Measurements from ENCODE around the gene SEMA3F.
A peak's percentile ranks its signal among the peaks of the same experiment; 100 is the strongest.

SEMA3F gene

GRCh38 chr3:50170689-50171088, 15.6 kb downstream of the SEMA3F start:
- no peak for DNase-seq (ENCODE audit: low read depth in 2 of 2)

- DNase-seq (ENCODE audit: low read depth in 2 of 2), result no peak
These were observed 16.6 kb downstream of the SEMA3F start for GRCh38 chr3:50171540-50172301.

- no peak for DNase-seq (ENCODE audit: low read depth in 2 of 2)
These were observed 17.6 kb downstream of the SEMA3F start for GRCh38 chr3:50172626-50173220.

DNA sequence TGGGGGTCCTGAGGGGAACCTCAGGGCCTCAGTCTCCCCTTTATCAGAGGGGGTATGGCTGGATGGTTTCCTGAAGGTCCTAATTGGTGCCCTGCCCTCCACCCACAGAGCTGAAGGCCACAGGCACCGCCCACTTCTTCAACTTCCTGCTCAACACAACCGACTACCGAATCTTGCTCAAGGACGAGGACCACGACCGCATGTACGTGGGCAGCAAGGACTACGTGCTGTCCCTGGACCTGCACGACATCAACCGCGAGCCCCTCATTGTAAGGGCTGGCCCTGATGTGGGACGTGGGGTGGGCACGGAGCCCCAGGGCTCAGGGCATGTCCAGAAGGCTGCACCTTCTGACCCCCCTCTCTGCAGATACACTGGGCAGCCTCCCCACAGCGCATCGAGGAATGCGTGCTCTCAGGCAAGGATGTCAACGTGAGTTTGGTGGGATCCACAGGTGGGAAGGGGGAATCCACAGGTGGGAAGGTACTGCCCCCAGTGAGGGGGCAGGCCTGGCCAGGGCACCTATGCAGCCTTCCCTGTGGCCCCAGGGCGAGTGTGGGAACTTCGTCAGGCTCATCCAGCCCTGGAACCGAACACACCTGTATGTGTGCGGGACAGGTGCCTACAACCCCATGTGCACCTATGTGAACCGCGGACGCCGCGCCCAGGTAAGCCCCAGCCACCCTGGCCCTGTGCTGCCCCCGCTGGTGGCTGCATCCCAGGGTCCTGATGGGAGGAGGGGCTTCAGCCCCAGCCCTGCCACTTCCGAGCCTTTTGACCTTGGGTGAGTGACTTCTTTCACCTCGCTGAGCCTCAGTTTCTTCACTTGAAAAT, 18.8 kb downstream of the SEMA3F start:
- no peak for DNase-seq (ENCODE audit: low read depth in 2 of 2)

- no peak for DNase-seq (ENCODE audit: low read depth in 2 of 2)
These were observed 19.4 kb downstream of the SEMA3F start for GRCh38 chr3:50174517-50174895.

DNA sequence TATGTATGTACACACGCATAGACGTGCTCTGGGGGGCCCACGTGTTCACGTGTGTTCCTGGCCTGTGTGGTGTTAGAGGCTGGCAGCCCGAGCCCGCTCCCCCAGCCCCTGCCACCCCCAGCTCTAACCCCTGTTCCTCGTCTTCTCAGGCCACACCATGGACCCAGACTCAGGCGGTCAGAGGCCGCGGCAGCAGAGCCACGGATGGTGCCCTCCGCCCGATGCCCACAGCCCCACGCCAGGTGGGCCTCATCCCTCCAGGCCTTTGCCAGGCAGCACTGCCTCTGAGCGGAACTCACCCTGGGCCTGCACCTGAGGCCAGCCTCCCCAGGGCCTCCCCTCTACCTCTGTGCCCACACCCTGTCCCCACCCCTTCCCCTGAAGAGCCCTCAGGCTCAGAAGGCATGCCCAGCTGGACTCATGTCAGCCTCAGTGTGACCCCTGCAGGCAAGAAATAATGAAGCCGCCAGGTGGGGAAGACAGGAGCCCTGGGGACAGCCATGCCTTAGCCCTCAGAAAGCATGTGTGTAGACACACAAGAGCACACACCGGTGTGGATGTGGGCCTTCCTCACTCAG, 19.9 kb downstream of the SEMA3F start:
- DNase-seq (ENCODE audit: low read depth in 2 of 2), result no peak

DNA sequence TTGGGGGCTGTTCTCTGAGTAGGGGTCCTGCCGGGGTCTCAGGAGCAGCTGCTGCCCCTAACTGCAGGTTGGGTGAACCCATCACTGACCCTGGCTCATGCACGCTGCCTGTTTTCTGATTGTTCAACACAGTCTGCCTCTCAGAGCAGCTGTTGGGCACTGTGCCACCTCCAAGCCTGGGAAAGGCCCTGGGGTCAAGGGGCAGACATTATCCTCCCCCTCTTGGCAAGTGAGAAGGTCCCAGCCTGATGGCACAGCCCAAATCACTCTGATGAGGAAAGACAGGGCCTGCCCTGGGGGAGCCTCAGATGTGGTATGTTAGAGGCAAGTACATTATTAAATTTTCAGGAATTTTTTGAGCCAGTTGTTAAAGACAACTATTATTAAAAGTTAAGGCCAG, 22.2 kb downstream of the SEMA3F start:
- no peak for DNase-seq (ENCODE audit: low read depth in 2 of 2)

DNA sequence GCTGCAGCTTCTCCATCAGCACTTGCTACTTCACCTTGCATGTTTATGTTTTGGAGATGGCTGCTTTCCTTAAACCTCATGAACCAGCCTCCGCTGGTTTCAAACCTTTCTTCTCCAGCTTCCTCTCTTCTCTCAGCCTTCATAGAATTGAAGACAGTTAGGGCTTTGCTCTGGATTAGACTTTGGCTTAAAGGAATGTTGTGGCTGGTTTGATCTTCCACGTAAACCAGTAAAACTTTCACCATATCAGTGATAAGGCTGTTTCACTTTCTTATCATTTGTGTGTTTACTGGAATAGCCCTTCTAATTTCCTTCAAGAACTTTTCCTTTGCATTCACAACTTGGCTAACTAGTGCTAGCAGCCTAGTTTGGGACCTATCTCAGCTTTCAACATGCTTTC, 24.6 kb downstream of the SEMA3F start:
- no peak for DNase-seq (ENCODE audit: low read depth in 2 of 2)

DNA sequence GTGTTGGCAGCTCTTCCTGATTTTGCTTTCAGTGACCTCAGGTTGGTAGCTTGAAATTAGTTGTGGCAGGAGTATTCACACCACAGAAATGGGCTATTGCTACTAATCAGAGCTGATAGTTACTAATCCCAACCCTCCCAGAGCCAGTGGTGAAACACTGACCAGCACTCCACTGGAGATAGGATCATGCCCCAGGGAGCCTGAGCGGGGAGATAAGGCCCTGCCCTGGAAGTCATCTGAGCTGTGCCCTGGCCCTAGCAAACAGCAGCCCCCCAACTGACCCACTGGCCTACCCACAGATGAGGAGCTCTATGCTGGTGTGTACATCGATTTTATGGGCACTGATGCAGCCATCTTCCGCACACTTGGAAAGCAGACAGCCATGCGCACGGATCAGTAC, 26.9 kb downstream of the SEMA3F start:
- no peak for DNase-seq (ENCODE audit: low read depth in 2 of 2)

DNA sequence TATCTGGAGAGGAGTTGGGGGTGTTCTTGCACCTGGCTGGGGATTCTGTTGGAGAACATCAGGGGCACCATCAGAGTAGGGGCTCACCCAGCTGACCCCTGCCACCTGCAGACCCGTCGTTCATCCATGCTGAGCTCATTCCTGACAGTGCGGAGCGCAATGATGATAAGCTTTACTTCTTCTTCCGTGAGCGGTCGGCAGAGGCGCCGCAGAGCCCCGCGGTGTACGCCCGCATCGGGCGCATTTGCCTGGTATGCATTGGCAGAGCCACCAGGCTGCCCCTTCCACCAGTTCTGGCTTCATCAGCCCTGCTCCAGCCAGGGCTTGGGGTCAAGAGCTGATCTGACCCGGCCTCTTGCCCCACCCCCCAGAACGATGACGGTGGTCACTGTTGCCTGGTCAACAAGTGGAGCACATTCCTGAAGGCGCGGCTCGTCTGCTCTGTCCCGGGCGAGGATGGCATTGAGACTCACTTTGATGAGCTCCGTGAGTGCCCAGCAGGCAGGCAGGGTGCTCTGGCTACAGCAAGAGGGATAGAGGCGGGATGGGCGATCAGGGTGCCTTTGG, 27.5 kb downstream of the SEMA3F start:
- no peak for DNase-seq (ENCODE audit: low read depth in 2 of 2)

DNA sequence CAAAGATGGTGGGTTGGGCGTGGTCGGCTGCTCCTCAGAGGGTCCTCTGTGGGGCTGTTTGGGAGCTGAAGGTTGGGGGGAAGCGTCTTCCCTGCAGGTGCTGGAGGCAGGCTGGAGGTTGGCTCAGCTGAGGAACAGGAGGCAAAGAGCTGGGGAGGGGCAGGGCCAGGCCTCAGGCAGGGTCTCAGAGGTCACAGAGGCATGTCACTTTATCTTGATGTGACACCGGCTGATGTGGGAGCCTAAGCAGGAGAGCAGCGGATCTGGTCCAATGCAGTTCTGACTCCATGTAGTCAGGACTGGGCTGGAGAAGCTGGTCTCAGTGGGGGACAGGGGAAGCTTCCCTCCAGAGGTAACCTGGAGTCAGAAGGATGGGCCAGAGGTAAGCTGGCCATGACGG, 28.6 kb downstream of the SEMA3F start:
- DNase-seq (ENCODE audit: low read depth in 2 of 2), result no peak

GRCh38 chr3:50184242-50184978, 29.3 kb downstream of the SEMA3F start:
- DNase-seq (ENCODE audit: low read depth in 2 of 2), result no peak

- no peak for DNase-seq (ENCODE audit: low read depth in 2 of 2)
These were observed 30.1 kb downstream of the SEMA3F start for GRCh38 chr3:50185230-50185629.

GRCh38 chr3:50186096-50186495, 31.0 kb downstream of the SEMA3F start:
- no peak for DNase-seq (ENCODE audit: low read depth in 2 of 2)

DNA sequence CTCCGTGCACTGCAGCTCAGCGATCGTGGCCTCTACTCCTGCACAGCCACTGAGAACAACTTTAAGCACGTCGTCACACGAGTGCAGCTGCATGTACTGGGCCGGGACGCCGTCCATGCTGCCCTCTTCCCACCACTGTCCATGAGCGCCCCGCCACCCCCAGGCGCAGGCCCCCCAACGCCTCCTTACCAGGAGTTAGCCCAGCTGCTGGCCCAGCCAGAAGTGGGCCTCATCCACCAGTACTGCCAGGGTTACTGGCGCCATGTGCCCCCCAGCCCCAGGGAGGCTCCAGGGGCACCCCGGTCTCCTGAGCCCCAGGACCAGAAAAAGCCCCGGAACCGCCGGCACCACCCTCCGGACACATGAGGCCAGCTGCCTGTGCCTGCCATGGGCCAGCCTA, 32.6 kb downstream of the SEMA3F start:
- no peak for DNase-seq (ENCODE audit: low read depth in 2 of 2)

GRCh38 chr3:50189274-50189673, 34.1 kb downstream of the SEMA3F start:
- no peak for DNase-seq (ENCODE audit: low read depth in 2 of 2)

DNA sequence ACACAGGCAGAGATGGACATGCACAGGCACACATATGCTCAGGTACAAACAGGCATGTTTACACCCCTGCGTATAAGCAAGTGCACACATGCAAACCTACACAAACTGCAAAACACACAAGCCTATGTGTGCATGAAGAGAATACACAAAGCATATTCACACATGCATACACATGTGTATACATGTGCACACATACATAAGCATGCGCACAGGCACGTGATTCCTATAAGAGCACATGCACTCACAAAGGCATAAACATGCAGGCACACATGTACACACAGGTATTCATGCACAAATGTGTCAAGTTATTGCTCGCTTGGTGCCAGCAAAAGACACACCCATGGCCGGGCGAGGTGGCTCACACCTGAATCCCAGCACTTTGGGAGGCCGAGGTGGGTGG, 34.9 kb downstream of the SEMA3F start:
- DNase-seq (ENCODE audit: low read depth in 2 of 2), result no peak

DNA sequence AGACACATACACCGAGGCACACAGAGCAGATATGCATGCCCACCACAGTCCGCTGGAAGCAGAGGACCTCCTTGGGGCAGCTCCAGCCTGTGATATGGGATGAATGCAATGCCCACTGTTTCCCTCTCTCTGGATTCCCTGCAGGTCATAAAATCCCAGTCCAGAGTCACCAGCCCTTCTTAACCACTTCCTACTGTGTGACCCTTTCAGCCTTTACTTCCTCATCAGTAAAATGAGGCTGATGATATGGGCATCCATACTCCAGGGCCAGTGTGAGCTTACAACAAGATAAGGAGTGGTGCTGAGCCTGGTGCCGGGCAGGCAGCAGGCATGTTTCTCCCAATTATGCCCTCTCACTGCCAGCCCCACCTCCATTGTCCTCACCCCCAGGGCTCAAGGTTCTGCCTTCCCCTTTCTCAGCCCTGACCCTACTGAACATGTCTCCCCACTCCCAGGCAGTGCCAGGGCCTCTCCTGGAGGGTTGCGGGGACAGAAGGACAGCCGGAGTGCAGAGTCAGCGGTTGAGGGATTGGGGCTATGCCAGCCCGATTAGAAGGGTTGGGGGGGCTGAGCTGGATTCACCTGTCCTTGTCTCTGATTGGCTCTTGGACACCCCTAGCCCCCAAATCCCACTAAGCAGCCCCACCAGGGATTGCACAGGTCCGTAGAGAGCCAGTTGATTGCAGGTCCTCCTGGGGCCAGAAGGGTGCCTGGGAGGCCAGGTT, 36.0 kb downstream of the SEMA3F start, which contains the start of gene GNAT1:
GNAT1 (plus strand) TSS at position 675 of the 725 bp plus-strand sequence. CDS start 116 bp downstream, outside the sequence.
- DNase-seq (ENCODE audit: low read depth in 2 of 2), result no peak

DNA sequence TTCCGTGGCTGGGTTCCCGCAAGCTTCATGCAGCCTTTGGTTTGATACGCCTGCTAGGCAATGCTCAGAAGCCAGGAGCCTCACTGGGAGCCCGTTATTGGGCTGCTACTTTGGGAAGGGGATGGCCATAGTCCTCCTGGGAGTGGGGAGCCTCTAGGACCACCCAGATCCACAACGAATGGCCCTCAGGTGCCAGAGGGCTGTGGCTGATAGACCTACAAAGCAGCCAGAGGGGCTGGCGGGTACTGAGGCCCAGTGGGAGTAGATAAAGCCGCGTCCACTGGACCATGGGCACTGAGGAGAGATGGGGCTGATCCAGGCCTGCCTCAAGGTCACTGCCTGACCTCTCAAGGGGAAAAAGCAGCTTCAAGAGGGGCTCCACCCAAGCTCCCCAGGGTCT, 37.0 kb downstream of the SEMA3F start:
- no peak for DNase-seq (ENCODE audit: low read depth in 2 of 2)

GRCh38 chr3:50192689-50193141, 37.6 kb downstream of the SEMA3F start:
- DNase-seq (ENCODE audit: low read depth in 2 of 2), result peak; percentile 64 to 70
